Dendritic cell treated with granulocyte-macrophage colony-stimulating factor and Interleukin-4, amounts not matched to agents 40 ng/mL and 50 ng/mL, for 4 days (primary cell): ENCODE data around the gene GAPDHS.

ENCODE experiments used
- H3K27ac Mint-ChIP-seq: one replicate; pipeline ENCODE4 v1.8.0; 2022; ENCODE audit warnings: mild to moderate bottlenecking, mixed read lengths
- H3K27me3 Mint-ChIP-seq: one replicate; pipeline ENCODE4 v1.8.0; 2022; ENCODE audit warnings: mild to moderate bottlenecking, mixed read lengths
- H3K36me3 Mint-ChIP-seq: one replicate; pipeline ENCODE4 v1.8.0; 2022; ENCODE audit warnings: low read depth, mixed read lengths
- H3K4me1 Mint-ChIP-seq: one replicate; pipeline ENCODE4 v1.8.0; 2022; ENCODE audit warnings: low read depth, mixed read lengths
- H3K4me3 Mint-ChIP-seq: one replicate; pipeline ENCODE4 v1.8.0; 2022; ENCODE audit warnings: mild to moderate bottlenecking, moderate library complexity, mixed read lengths
- H3K9me3 Mint-ChIP-seq: one replicate; pipeline ENCODE4 v1.8.0; 2022; ENCODE audit warnings: mixed read lengths
- intact Hi-C: fragments of 100-400 bp; cut with micrococcal nuclease; formaldehyde crosslinking; loops from one replicate; pipeline ENCODE4 v1.15.0; 2022

Gene GAPDHS

DNA sequence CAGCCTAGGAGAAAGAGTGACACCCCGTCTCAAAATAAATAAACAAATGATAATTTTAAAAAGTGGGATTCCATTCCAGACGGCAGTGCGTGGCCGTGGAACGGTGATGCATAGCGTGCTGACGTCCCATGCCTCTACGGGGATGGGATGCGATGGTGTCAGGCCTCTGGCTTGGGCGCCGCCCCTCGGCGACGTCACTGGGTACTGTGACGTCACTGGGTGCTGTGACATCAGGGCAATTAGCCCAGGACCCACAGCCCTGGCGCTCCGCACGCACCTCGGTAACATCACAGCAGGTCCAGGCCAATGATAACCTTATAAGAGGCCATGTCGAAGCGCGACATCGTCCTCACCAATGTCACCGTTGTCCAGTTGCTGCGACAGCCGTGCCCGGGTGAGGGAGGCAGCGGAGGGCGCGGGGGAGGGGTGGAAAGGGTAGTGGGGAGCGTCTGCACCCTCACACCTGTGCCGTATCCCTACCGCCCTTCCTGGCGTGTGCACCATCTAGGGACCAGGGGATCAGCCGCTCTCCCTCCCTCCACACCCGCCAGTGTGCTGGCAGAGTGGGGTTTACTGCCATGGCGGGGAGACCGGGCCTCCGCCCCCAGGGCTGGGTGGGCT, at the start of gene GAPDHS:
Gene GAPDHS, plus strand, starts transcription at position 256 of the 621 bp plus-strand sequence. Its CDS starts 72 bp downstream, at position 328.
- Mint-ChIP-seq H3K9me3 (no peaks in the 10 kb centered on the region), H3K36me3 (no peaks in the 10 kb centered on the region), H3K4me3 (peak within 1 kb of the TSS; percentile 50), H3K4me1 (peaks cover 21% of the 10 kb centered on the region), H3K27me3 (peaks cover 67% of the 10 kb centered on the region), H3K27ac (peak within 1 kb of the TSS; percentile 65)
- intact Hi-C loops: no loop called here

DNA sequence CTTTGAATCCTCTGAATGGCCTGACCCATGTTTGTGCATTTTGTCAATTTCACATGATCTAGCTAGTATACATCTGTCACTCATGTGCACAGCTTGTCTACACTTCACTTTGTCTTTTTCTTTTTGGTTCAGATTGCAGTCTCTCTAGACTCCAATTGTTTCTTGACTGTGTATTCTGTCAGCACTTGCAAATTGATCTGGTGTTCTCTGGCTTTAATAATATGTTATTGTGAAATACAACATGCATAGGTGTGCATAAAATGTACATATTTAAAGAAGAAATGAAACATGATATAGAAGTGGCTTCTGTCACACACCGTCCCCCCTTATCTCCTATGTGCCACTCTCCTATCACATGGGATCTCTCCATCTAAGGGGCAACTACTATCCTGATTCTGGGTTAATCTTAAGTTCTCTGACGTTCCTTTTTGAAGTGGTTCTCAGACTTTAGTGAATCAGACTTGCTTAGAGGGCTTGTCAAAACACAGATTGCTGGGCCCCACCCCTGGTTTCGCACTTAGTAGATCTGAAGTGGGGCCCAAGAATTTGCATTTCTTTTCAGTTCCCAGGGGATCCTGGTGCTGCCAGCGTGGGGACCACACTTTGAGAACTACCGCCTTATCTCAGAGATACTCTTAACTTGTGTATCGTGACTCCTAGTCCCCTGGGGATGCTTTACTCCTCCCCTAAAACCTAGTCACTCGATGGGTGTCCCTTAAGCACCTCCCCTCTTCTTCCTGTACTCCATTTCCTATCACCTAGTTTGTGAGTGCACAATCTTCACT, 48.8 kb upstream of the GAPDHS start:
- Mint-ChIP-seq H3K9me3 (no peaks in the 10 kb centered on the region), H3K27ac (no peak overlapping the region), H3K4me3 (no peak overlapping the region), H3K27me3 (peaks cover 47% of the 10 kb centered on the region), H3K36me3 (no peaks in the 10 kb centered on the region), H3K4me1 (no peaks in the 10 kb centered on the region)
- intact Hi-C loops: no loop called here

DNA sequence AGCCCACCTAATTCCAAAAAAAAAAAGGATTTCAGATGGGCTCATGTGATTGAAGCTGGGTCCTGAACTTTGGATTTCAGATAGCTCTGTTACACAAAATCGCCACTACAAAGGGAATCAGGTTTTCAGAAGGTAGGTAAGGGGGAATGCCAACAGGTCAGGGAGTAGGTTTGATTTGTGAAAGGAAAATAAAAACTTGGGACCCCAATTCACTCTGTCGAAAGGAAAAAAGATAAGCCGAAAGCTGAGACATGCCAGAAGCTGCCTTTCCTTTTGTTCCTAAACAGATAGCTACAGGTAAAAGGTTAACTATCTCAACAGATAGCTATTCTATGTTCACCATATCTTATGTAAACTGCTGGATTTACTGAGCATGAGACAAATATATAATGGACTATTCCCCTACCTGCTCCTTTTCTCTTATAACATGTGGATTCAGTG, 47.0 kb upstream of the GAPDHS start:
- H3K9me3 Mint-ChIP-seq: no peaks in the 10 kb centered on the region
- no peaks in the 10 kb centered on the region for H3K36me3 Mint-ChIP-seq
- intact Hi-C loops: no loop called here
- peaks cover 59% of the 10 kb centered on the region for H3K27me3 Mint-ChIP-seq
- no peaks in the 10 kb centered on the region for H3K4me1 Mint-ChIP-seq
- no peak overlapping the region for H3K27ac Mint-ChIP-seq
- H3K4me3 Mint-ChIP-seq: no peak overlapping the region

DNA sequence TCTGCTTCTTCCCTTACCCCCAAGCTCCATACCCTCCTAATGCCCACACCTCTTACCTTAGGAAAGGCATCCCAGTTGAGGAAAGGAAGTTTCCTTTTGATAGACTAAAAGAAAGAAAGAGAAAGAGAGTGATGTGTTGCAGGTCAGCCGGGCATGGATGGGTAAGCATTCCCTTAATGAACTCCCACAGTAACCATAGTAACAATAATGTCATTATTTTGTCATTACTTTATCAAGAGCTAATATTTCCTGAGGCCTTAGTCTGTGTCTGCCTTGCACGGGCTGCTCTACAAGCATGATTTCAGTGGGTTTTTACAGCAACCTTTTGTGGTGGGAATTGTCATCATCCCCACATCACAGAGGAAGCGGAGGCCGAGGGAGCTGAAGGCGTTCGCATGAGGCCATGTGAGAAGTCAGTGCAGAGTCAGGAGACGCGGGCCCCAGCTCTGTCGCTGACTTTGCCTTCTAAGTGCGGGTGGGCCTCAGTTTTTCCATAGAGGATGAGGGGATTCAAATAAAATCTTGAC, 45.5 kb upstream of the GAPDHS start:
- Mint-ChIP-seq H3K4me1 (no peaks in the 10 kb centered on the region), H3K27me3 (peaks cover 61% of the 10 kb centered on the region), H3K36me3 (no peaks in the 10 kb centered on the region), H3K27ac (no peak overlapping the region), H3K9me3 (no peaks in the 10 kb centered on the region), H3K4me3 (no peak overlapping the region)
- intact Hi-C loops: no loop called here

GRCh38 chr19:35488677-35489076, 44.6 kb upstream of the GAPDHS start:
- Mint-ChIP-seq H3K9me3 (no peaks in the 10 kb centered on the region), H3K27me3 (peaks cover 65% of the 10 kb centered on the region), H3K4me1 (no peaks in the 10 kb centered on the region), H3K36me3 (no peaks in the 10 kb centered on the region), H3K27ac (no peak overlapping the region), H3K4me3 (no peak overlapping the region)
- intact Hi-C loops: no loop called here

DNA sequence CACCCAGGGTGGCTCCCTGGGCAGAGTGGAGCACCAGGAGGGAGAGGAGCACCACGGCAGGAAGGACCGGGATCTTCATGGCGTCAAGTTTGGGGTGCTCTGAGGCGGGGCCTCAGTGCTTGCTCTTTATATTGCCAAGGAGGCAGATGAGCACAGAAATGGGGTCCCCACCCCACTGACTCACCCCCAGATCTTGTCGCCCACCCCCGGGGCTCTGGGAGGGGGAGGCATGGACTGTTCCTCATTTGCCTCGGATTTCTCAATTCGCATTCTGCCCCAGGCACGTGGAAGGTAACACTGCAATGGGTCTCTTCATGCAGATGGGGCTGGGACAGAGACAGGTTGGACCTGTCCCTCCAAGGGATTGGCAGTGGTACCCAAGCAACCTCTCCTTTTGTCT, 42.9 kb upstream of the GAPDHS start, which contains the start of gene KRTDAP:
Gene KRTDAP, minus strand, starts transcription at position 101 of the 400 bp plus-strand sequence. Its CDS starts 22 bp downstream, at position 79.
- Mint-ChIP-seq H3K4me1 (peaks cover 7% of the 10 kb centered on the region), H3K27me3 (peaks cover 69% of the 10 kb centered on the region), H3K36me3 (no peaks in the 10 kb centered on the region), H3K9me3 (no peaks in the 10 kb centered on the region), H3K4me3 (no peak within 1 kb of the TSS), H3K27ac (no peak within 1 kb of the TSS)
- intact Hi-C loops: no loop called here

DNA sequence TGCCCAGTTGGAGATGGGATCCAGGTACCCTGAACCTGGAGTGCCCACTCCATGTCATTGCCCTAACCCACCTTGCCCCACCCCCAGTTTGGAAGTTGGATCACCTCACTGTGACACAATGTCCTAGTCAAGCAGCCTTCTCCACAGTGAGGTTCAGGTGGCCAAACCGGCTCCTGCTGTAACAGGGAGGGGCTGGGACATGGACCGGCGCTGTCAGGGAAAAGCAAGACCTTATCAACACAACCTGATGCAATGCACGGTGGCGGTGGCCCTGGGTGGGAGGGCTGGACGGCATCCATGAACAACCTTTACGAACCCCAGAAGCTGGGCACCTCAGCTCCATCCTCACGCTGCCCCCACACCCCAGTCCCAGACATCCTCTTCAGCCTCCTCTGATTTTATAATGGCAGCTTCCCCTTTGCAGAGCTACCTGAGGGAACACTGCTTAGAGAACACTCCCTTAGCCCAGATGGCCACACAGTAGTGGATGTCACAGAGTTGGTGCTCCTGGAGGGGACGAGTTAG, 41.4 kb upstream of the GAPDHS start:
- H3K27me3 Mint-ChIP-seq: peaks cover 64% of the 10 kb centered on the region
- H3K4me1 Mint-ChIP-seq: peaks cover 8% of the 10 kb centered on the region
- H3K27ac Mint-ChIP-seq: no peak overlapping the region
- intact Hi-C loops: no loop called here
- no peak overlapping the region for H3K4me3 Mint-ChIP-seq
- no peaks in the 10 kb centered on the region for H3K36me3 Mint-ChIP-seq
- no peaks in the 10 kb centered on the region for H3K9me3 Mint-ChIP-seq

DNA sequence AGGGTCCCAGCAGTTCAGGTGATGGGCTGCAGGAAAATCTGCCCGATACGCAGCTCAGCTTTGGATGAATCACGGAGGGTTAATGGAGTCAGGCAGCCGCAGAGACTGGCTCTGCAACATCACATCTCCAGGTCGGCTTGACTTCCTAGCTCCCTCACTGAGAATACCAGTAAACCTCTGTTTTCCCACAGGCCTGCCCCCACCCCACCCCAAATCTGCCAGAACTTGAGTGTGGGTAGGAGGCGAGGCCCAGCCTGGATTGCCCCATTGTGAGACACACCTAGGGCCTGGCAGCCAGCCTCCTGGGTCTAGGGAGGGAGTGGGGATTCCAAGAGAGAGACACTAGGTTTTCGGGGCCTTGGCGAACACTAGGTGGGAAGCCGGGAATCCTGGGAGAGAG, 39.3 kb upstream of the GAPDHS start:
- Mint-ChIP-seq H3K9me3 (no peaks in the 10 kb centered on the region), H3K27ac (no peak overlapping the region), H3K27me3 (peaks cover 54% of the 10 kb centered on the region), H3K36me3 (no peaks in the 10 kb centered on the region), H3K4me1 (peaks cover 8% of the 10 kb centered on the region), H3K4me3 (no peak overlapping the region)
- intact Hi-C loops: no loop called here

DNA sequence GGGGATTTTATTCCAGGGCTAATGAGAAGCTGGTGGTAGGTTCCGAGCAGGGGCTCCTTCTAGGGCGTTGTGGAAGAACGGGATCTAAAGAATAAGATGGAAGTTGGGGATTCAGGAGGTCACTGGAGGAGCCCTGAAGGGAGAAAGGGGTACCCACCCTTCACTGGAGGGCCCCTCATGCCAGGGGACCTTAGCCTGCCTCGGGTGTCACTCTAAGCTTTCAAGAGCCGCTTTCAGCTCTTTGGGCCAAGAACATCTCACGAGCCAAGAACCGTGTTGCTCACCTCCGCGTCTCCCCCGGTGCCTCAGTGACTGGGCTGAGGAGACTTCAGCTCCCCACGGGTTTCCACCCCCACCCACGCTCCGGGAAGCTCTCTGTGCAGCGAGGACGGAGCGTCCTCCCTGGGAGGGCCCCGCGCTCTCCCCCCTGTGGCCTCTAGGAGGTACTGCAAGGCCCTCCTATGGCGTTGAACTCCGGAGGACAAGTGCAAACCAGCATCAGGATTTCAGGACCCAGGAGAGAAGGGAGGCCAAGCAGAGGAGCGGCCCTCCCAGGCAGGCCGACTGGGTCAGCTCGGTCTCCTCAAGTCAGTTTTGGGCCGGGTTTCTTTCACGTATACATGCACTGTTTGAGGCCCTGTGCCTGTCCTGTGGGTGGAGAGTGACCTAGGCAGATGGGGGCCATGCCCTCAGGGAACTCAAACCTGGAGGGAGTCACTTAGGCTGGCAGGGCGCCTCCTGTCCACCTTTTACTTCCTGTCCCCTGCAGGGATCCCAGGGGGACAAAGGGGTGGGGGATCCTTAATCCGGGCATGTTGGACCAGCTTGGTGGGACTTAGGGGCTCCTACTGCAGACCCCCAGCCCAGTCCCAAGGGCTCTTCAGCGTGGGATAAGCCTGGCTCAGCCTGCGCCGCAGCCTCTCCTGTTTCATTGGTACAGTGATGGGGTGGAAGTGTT, 37.9 kb upstream of the GAPDHS start:
- H3K9me3 Mint-ChIP-seq: no peaks in the 10 kb centered on the region
- H3K27me3 Mint-ChIP-seq: peaks cover 46% of the 10 kb centered on the region
- no peak overlapping the region for H3K27ac Mint-ChIP-seq
- H3K36me3 Mint-ChIP-seq: no peaks in the 10 kb centered on the region
- H3K4me3 Mint-ChIP-seq: no peak overlapping the region
- H3K4me1 Mint-ChIP-seq: peaks cover 8% of the 10 kb centered on the region
- intact Hi-C loops: loop anchor here (1.0 kb wide), 1 partner anchor 226 kb away; no protein-coding TSS in a partner anchor

- intact Hi-C loops: no loop called here
- peaks cover 8% of the 10 kb centered on the region for H3K4me1 Mint-ChIP-seq
- H3K9me3 Mint-ChIP-seq: no peaks in the 10 kb centered on the region
- H3K36me3 Mint-ChIP-seq: no peaks in the 10 kb centered on the region
- peaks cover 39% of the 10 kb centered on the region for H3K27me3 Mint-ChIP-seq
- no peak overlapping the region for H3K4me3 Mint-ChIP-seq
- no peak overlapping the region for H3K27ac Mint-ChIP-seq
Observed at GRCh38 chr19:35497406-35497805, 35.9 kb upstream of the GAPDHS start.

DNA sequence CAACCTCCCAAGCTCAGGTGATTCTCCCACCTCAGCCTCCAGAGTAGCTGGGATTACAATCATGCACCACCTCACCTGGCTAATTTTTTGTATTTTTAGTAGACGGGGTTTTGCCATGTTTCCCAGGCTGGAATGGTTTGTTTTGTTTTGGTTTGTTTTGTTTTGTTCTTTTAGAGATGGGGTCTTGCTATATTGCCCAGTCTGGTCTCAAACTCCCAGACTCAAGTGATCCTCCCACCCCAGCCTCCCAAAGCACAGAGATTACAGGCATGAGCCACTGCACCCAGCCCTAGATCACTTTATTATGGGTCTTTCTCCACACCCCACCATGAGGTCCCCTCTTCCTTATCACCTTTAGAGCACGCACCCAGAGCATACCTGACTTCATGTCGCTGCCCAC, 35.0 kb upstream of the GAPDHS start:
- no peaks in the 10 kb centered on the region for H3K36me3 Mint-ChIP-seq
- no peak overlapping the region for H3K27ac Mint-ChIP-seq
- no peak overlapping the region for H3K4me3 Mint-ChIP-seq
- no peaks in the 10 kb centered on the region for H3K9me3 Mint-ChIP-seq
- H3K4me1 Mint-ChIP-seq: peaks cover 8% of the 10 kb centered on the region
- H3K27me3 Mint-ChIP-seq: peaks cover 42% of the 10 kb centered on the region
- intact Hi-C loops: no loop called here

GRCh38 chr19:35498984-35499527, 34.2 kb upstream of the GAPDHS start:
- Mint-ChIP-seq H3K4me3 (no peak overlapping the region), H3K4me1 (peaks cover 8% of the 10 kb centered on the region), H3K27me3 (peaks cover 37% of the 10 kb centered on the region), H3K9me3 (no peaks in the 10 kb centered on the region), H3K36me3 (no peaks in the 10 kb centered on the region), H3K27ac (no peak overlapping the region)
- intact Hi-C loops: no loop called here

DNA sequence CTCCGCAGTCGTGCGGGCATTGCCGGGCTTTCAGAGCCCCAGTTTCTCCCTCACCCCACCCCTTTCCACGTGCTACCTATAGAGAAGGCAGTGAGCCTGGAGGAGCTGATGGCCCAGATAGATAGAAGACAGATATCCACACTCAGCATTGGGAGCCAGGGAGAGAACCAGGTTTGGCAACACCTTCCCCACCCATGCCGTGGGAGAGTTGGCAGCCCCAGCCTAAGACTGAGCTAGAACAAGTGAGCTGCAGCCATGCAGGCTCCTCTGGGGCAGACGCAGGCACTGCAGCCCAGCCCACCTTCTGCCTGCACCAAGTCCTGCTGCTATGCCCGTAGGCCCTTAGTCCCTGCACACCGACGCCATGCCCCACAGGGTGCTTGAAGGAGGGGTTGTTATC, 32.6 kb upstream of the GAPDHS start:
- H3K27ac Mint-ChIP-seq: no peak overlapping the region
- no peaks in the 10 kb centered on the region for H3K36me3 Mint-ChIP-seq
- H3K27me3 Mint-ChIP-seq: peaks cover 42% of the 10 kb centered on the region
- H3K4me1 Mint-ChIP-seq: no peaks in the 10 kb centered on the region
- no peak overlapping the region for H3K4me3 Mint-ChIP-seq
- intact Hi-C loops: no loop called here
- no peaks in the 10 kb centered on the region for H3K9me3 Mint-ChIP-seq
